GM12873 (cell line): ENCODE data around the gene HYAL3.

ENCODE experiments used
- CTCF ChIP-seq: IDR thresholded peaks from 2 replicates; pipeline ENCODE4 v1.5.1; 2012; ENCODE audit warnings: low read depth, mild to moderate bottlenecking, moderate library complexity, low read length, control low read depth; ENCODE audit not compliant: insufficient read depth; ENCODE audit errors: missing control alignments

The HYAL3 gene

GRCh38 chr3:50272911-50273688 lies 26.1 kb downstream of the HYAL3 start:
- TF ChIP-seq CTCF = peak; percentile 97

DNA sequence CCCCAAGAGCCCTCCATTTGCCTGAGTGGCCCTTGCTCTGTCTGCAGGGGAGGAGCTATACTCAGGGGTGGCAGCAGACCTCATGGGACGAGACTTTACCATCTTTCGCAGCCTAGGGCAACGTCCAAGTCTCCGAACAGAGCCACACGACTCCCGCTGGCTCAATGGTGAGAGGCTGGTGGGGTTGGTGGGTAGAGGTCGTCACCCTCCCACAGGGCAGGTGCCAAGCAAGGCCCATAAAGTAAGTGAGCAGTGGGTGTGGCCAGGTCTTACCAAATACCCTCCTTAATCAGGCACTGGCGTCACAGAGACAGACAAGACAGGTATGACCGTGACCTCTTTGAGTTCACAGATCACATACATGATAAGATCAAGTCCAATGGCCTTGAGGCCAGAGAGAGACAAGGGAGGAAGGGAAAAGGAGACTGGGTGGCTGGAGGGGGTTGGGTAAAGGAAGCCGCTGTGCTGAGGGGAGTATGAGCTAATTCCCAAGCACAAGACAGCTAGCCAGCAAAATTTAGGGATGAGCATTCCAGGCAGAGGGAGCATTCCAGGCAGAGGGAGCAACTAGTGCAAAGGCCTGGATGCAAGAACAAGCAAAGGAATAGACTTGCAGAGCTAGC lies 27.8 kb downstream of the HYAL3 start:
- TF ChIP-seq CTCF = no peak

GRCh38 chr3:50270422-50271224 lies 28.6 kb downstream of the HYAL3 start:
- TF ChIP-seq CTCF = no peak

- TF ChIP-seq CTCF = no peak
Observed at GRCh38 chr3:50269977-50270413, 29.2 kb downstream of the HYAL3 start.

GRCh38 chr3:50269460-50269859 lies 29.7 kb downstream of the HYAL3 start:
- TF ChIP-seq CTCF = no peak

- no peak for TF ChIP-seq CTCF
Observed at GRCh38 chr3:50268703-50269451, 30.3 kb downstream of the HYAL3 start, which contains the start of gene SEMA3B. TSS of gene SEMA3B (plus strand) at chr3:50269147. CDS start at chr3:50269241, 94 bp downstream.

GRCh38 chr3:50268276-50268675 lies 30.9 kb downstream of the HYAL3 start:
- no peak for TF ChIP-seq CTCF
